Right lobe of liver (tissue), 6 donors: ENCODE measurements around the gene ATP2B1. TPM values are rescaled to one million over a fixed set of nuclear protein-coding genes. Genes with fewer than 3 reads are reported as not detected.

Experiments
- ATAC-seq, 4 donors: fragments of 200-7000 bp; cut with Tn5 transposase; one replicate each; pipeline ENCODE4 v1.9.1; 2020; ENCODE audit warnings: mild to moderate bottlenecking in 4 of 4, moderate library complexity in 4 of 4
- DNase-seq, 3 donors: peaks; one replicate each; pipeline ENCODE4 v3.0.0-alpha.2; 2020
- H3K27ac ChIP-seq, 3 donors: fragments of 200-600 bp; one replicate each; pipeline ENCODE4 v1.8.0; 2022
- H3K27me3 ChIP-seq, 2 donors: fragments of 200-600 bp; one replicate each; pipeline ENCODE4 v1.8.0; 2022
- H3K36me3 ChIP-seq, 4 donors: fragments of 200-600 bp; sonication (generic) in 1 of 4; one replicate each; pipeline versions ENCODE4 v1.5.1 to v1.8.0; 2017 to 2022; ENCODE audit warnings: control low read depth in 1 of 4
- H3K4me1 ChIP-seq, 4 donors: fragments of 200-600 bp; sonication (generic) in 1 of 4; one replicate each; pipeline versions ENCODE4 v1.5.1 to v1.8.0; 2017 to 2022; ENCODE audit warnings: control low read depth in 1 of 4
- H3K4me3 ChIP-seq, 3 donors: fragments of 200-600 bp; one replicate each; pipeline ENCODE4 v1.8.0; 2022
- H3K9me3 ChIP-seq, 4 donors: fragments of 200-600 bp; sonication (generic) in 1 of 4; one replicate each; pipeline versions ENCODE4 v1.5.1 to v1.8.0; 2017 to 2022; ENCODE audit warnings: control low read depth in 1 of 4
- CTCF ChIP-seq, 4 donors: fragments of 200-600 bp in 3 of 4; fragments of 450-650 bp in 1 of 4; IDR thresholded peaks; one replicate each; pipeline versions ENCODE4 v1.5.1 to v1.8.0; 2016 to 2022; ENCODE audit warnings: antibody characterized with exemption in 4 of 4, mild to moderate bottlenecking in 2 of 4
- POLR2A ChIP-seq: fragments of 450-650 bp; IDR thresholded peaks from one replicate; pipeline ENCODE4 v1.6.1; 2017; ENCODE audit warnings: antibody characterized with exemption, mild to moderate bottlenecking
- whole genome bisulfite sequencing: methylation state at CpG from one replicate; pipeline ENCODE4 v1.1.6; 2018; ENCODE audit warnings: low coverage, low lambda C conversion rate; ENCODE audit not compliant: insufficient coverage; ENCODE audit errors: missing lambda C conversion rate; 5-methylcytosine and 5-hydroxymethylcytosine counted together
- intact Hi-C, 2 donors: fragments of 100-400 bp; cut with DNase I; formaldehyde crosslinking; loops; one replicate each; pipeline versions ENCODE4 v1.11.2 to v1.14.1; 2022
- total RNA-seq, 6 experiments: library from RNA; depleted of rRNA in 2 of 6; stranded (reverse); fragments of >200 nt in 2 of 6; fragmentation: NEBNext Ultra II Directional in 3 of 6; extraction: Animal tissue kit (Norgen Biotek cat#: 25700) in 3 of 6; gene quantifications; one replicate each; pipeline versions ENCODE4 v1.1.0 to v1.2.4, GENCODE V29; 2016 to 2023
- donor health status: DM: no; HTN: yes; CAD: no.
- donor health status: DM: no; HTN: no; CAD: no.
- donor health status: DM: no; HTN: no; CAD: no.
- donor health status: DM: no; HTN: yes; CAD: no.
- donor health status: DM: no; HTN: yes; CAD: no.

Gene ATP2B1
- total RNA-seq, 6 experiments from 2014 or later: 10.4 to 23.9 (median 17.6) TPM

GRCh38 chr12:89636776-89637160 is 71.9 kb downstream of the ATP2B1 start:
- Histone ChIP-seq H3K9me3 (no peaks in the 10 kb centered on the region), H3K27ac (no peak overlapping the region), H3K36me3 (no peaks in the 10 kb centered on the region), H3K4me3 (no peak overlapping the region), H3K27me3 (no peaks in the 10 kb centered on the region), H3K4me1 (peaks cover 0 to 9% (median 4%) of the 10 kb centered on the region in 4 donors)
- intact Hi-C loops: no loop called here
- no peak for ATAC-seq
- no peak for TF ChIP-seq CTCF (IDR thresholded peaks at IDR 0.05)
- no peak for TF ChIP-seq POLR2A
- DNase-seq: no peak
- 100% methylated on average over 1 of the region's 1 CpG for WGBS

- no peaks in the 10 kb centered on the region for H3K9me3 ChIP-seq
- H3K27me3 ChIP-seq: no peaks in the 10 kb centered on the region
- H3K4me3 ChIP-seq: no peak overlapping the region
- 87% methylated on average over 5 of the region's 5 CpGs for WGBS
- ATAC-seq (peak in 1 of 4 donors; percentile 17), DNase-seq (no peak)
- intact Hi-C loops: no loop called here
- H3K36me3 ChIP-seq: no peaks in the 10 kb centered on the region
- peaks cover 0 to 9% (median 4%) of the 10 kb centered on the region in 4 donors for H3K4me1 ChIP-seq
- H3K27ac ChIP-seq: no peak overlapping the region
- TF ChIP-seq CTCF (IDR thresholded peaks at IDR 0.05): no peak
- TF ChIP-seq POLR2A: no peak
Observed at GRCh38 chr12:89636052-89636775, 72.4 kb downstream of the ATP2B1 start.

GRCh38 chr12:89634508-89634907 is 74.1 kb downstream of the ATP2B1 start:
- Histone ChIP-seq H3K36me3 (no peaks in the 10 kb centered on the region), H3K27me3 (no peaks in the 10 kb centered on the region), H3K27ac (no peak overlapping the region), H3K4me3 (no peak overlapping the region), H3K9me3 (no peaks in the 10 kb centered on the region), H3K4me1 (peaks cover 0 to 9% (median 4%) of the 10 kb centered on the region in 4 donors)
- ATAC-seq (no peak), DNase-seq (no peak)
- intact Hi-C loops: no loop called here
- 93% methylated on average over 3 of the region's 3 CpGs for WGBS
- TF ChIP-seq POLR2A (no peak), CTCF (IDR thresholded peaks at IDR 0.05) (no peak)

GRCh38 chr12:89632778-89633177 is 75.9 kb downstream of the ATP2B1 start:
- no peaks in the 10 kb centered on the region for H3K36me3 ChIP-seq
- H3K9me3 ChIP-seq: no peaks in the 10 kb centered on the region
- H3K4me3 ChIP-seq: no peak overlapping the region
- no peak for TF ChIP-seq POLR2A
- no peak for TF ChIP-seq CTCF (IDR thresholded peaks at IDR 0.05)
- H3K27ac ChIP-seq: peak overlapping the region in 1 of 3 donors; percentile 15
- intact Hi-C loops: no loop called here
- H3K4me1 ChIP-seq: peaks cover 0 to 9% (median 4%) of the 10 kb centered on the region in 4 donors
- ATAC-seq (peak; percentile 76 to 94 (median 82)), DNase-seq (no peak)
- 91% methylated on average over 1 of the region's 1 CpG for WGBS
- H3K27me3 ChIP-seq: no peaks in the 10 kb centered on the region
